Measurements from ENCODE around the gene MARK2.
"Not testable (repeated sequence)": the region's sequence is repeated elsewhere in the genome, so short reads cannot be mapped to it uniquely, and the experiment has no call there.

The MARK2 gene

GRCh38 chr11:63838678-63839507 is at the start of gene MARK2:
MARK2 (plus strand) TSS chr11:63839110; CDS start chr11:63839507, 397 bp downstream.
- FAIRE-seq = no peak

DNA sequence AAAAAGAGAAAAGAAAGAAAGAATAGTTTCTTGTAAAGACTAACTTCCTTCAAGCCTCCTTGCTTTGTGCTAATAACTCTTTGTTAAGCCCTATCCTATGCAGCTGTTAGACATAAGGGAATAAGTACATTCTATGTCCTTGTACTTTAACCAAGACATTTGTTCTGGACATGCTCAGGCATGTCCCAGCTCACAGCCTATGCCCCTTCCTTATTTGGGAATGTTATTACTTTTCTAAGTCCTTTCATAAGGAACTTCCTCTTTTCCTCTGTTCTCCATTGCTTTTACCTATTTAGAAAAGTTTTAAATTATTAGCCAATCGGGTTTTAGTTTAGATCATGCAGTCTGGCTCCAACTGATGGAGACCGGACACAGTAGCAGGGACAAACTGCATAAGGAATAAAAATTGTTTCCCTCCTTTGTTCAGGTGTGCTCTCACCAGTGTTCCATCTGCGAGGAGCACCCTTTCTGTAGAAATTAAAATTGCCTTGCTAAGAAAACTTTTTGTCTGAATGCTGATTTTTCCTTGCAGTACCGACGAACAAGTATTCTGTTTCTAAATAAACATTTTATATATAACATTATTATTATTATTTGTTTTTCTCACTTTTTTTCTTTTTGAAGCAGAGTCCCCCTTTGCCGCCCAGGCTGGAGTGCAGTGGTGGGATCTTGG is 47.3 kb upstream of the MARK2 start:
- no peak for FAIRE-seq

GRCh38 chr11:63793161-63793560 is 45.7 kb upstream of the MARK2 start:
- FAIRE-seq = no peak

DNA sequence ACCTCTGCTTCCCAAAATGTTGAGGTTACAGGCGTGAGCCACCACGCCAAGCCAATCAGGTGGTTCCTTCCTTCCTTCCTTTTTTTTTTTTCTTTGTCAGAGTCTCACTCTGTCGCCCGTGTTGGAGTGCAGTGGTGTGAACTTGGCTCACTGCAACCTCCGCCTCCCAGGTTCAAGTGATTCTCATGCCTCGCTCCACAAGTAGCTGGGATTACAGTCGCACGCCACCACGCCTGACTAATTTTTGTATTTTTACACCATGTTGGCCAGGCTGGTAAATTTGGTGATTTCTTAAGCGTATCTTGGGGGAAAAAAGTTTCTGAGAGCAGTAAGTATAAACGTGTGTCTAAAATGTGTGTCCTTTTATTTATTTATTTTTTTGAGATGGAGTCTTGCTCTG is 43.8 kb upstream of the MARK2 start:
- no peak for FAIRE-seq

DNA sequence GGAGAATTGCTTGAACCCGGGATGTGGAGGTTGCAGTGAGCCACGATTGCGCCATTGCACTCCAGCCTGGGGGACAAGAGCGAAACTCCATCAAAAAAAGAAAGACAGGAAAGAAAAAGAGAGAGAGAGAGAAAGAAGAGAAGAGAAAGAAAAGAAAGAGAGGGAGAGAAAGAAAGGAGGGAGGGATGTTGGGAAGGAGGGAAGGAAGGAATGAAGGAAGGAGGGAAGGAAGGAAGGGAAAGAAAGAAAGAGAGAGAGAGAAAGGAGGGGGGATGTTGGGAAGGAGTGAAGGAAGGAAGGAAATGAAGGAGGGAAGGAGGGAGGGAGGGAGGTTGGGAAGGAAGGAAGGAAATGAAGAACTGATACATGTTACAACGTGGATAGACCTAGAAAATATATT is 38.0 kb upstream of the MARK2 start:
- no peak for FAIRE-seq

GRCh38 chr11:63802637-63803414 is 36.1 kb upstream of the MARK2 start:
- FAIRE-seq = no peak

GRCh38 chr11:63804259-63804658 is 34.7 kb upstream of the MARK2 start:
- no peak for FAIRE-seq

DNA sequence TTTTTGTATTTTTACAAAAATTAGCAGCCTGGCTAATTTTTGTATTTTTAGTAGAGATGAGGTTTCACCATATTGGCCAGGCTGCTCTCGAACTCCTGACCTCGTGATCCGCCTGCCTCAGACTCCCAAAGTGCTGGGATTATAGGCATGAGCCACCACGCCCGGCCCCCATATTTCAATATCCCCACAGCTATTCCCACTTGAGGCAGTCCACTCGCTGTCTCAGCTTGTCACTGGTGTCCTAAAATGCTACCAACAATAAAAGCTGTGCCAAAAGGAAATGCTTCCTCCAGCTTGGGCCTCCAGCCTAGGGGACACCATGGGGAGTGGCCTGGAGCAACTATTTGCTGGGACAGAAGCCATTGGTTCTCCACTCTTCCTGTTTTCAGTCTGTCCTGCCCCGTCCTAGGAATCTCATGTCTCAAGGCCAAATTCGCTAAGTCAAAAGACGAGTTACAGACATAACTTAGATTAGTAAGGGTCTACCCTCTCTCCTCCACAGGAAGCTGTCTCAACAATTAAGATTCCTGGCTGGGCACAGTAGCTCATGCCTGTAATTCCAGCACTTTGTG is 33.0 kb upstream of the MARK2 start:
- FAIRE-seq = no peak

- not testable (repeated sequence) for FAIRE-seq
Measured at GRCh38 chr11:63810383-63810782, 28.5 kb upstream of the MARK2 start.

DNA sequence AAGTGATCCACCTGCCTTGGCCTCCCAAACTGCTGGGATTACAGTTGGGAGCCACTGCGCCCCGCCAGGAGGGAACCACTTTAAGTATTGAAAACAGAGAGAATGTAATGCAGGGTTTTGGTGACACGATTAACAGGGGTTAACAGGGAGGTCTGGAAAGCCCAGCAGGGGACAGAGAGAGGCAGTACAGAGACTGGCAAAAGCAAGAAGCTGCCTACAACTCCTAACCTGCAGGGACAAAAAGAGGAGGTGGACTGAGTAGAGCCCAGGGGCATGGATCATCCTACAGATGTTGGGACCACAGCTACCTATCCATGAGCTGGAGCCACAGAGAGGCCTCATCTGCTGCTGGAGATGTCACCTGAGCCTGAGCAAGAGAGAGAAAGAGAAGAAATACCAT is 27.4 kb upstream of the MARK2 start:
- FAIRE-seq = no peak

DNA sequence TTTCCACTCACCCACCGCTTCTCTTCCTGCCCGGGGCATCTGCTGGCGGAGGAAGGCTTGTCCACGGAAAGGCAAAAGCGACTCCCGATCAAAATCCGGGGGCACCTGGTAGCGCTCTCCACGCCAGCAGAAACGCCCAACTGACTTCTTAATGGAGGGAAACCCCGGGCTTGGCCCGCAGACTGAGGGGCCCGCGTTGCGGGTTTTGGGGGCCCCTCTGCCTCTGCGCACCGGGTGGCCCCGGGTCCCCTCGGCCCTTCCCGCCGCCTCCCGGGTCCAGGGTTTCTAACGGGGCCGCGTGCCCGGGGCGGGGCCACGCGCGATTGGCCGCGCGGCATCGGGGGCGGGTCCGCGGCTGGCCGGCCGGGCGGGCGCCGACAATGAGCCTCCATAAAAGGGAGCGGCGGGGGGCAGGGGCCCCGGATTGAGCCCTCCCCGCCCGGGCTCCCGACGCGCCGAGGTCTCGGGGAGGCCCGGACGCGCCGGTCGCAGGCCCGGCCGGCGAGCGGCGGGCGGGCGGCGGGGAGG is 25.8 kb upstream of the MARK2 start, which contains the start of gene SPINDOC:
Gene SPINDOC, plus strand, starts transcription at position 422 of the 528 bp plus-strand sequence. CDS start 231 bp downstream, outside the sequence.
- FAIRE-seq = no peak

DNA sequence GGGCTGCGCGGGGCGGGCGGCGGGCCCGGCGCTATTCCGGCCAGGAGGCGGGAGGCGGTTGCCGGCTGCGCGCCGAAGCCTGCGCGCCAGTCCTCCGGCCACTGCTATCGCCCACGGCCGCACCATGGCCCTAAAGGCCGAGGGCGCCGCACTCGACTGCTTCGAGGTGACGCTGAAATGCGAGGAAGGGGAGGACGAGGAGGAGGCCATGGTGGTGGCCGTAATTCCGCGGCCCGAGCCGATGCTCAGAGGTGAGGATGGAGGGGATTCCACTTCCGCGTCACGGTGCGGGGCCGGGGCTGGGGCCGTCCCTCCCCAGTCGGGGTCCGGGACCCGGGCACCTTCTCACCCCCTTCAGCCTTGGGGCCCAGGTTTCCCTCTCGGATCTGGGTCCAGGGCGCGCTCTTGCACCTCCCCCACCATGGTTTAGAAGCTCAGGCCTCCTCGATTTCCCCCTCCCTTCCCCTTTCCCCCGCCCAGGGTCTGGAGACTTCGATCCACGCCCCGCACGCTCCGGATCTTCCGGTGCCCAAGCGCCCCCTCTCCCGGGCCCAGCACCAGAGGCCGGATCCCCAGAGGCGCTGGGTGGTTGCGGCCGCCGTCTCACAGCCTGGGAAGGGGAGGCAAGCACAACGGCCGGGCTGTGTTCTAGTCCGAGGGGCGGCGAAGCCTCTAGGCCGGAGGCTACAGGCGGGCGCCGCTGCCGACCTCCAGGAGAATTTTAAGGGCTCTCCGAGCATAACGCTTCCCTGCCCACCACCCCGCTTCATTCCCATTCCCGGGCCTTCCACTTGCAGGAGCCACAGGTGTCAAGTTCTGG is 25.1 kb upstream of the MARK2 start:
- no peak for FAIRE-seq

GRCh38 chr11:63814383-63814736 is 24.6 kb upstream of the MARK2 start:
- FAIRE-seq = no peak

DNA sequence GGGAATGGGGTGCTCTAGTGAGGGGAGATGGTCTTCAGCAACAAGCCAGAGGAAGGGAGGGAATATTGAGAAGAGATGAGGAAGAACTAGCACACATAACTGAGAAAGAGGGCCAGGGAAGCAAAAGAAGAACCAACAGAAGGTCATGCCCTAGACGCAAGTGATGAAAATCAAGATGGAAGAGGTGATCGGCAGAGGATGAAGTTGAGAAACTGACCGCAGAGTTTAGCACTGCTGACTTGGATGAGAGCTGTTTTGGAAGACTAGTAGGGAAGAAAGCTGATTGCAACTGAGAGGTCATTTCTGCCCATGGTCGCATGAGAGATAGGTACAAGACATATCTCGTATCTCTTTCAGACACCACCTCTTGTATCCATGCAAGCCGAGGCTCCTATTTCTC is 22.7 kb upstream of the MARK2 start:
- no peak for FAIRE-seq

DNA sequence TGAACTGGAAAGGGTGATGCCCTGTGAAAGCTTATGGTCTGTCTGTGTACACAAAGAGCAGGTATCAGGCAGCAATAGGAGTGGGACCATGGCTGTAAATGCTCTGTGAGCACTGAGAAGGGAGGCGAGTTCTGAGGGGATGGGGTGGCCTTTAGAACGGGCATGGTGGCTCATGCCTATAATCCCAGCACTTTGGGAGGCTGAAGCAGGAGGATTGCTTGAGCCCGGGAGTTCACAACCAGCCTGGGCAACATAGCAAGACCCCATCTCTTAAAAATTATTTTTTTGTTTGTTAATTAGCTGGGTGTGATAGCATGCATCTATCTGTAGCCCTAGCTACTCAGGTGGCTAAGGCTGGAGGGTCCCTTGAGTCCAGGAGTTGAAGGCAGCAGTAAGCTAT is 22.2 kb upstream of the MARK2 start:
- FAIRE-seq = no peak

GRCh38 chr11:63817758-63818498 is 21.0 kb upstream of the MARK2 start:
- no peak for FAIRE-seq

- FAIRE-seq = no peak
Measured at GRCh38 chr11:63818609-63819008, 20.3 kb upstream of the MARK2 start.

DNA sequence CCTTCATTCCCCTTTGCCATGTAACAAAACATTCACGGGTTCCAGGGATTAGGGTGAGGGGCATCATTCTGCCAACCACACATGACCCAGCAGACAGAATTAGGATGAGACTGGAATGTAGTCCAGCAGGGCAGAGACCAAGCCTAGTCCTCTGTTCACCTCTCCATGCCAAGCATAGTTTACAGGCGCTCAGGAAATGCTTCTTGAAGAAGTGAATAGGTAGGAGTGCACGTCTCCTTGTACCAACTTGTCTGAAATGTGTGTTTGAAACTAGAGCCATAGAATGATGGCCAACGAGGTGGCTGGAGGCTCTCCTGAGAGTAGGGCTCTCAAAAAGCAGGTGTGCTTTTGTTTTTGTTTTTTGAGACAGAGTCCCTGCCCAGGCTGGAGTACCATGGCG is 17.5 kb upstream of the MARK2 start:
- FAIRE-seq = no peak

GRCh38 chr11:63826471-63827190 is 12.3 kb upstream of the MARK2 start:
- FAIRE-seq = no peak

GRCh38 chr11:63829823-63830489 is 9.0 kb upstream of the MARK2 start:
- no peak for FAIRE-seq
